ENCODE results near the gene ORM1.
"Not testable (repeated sequence)": the region's sequence is repeated elsewhere in the genome, so short reads cannot be mapped to it uniquely, and the experiment has no call there.

ORM1 gene

GRCh38 chr9:114320710-114321109 lies 2.2 kb upstream of the ORM1 start:
- H3K4me1 ChIP-seq (ENCODE audit: insufficient read depth, low read length); H3K27ac ChIP-seq (ENCODE audit: low read depth, low read length); H3K9me3 ChIP-seq (ENCODE audit: insufficient read depth, low read depth, low read length); H3K4me3 ChIP-seq (ENCODE audit: low read length); H3K27me3 ChIP-seq (ENCODE audit: insufficient read depth, low read length); H3K36me3 ChIP-seq (ENCODE audit: insufficient read depth, low read length); H3K9ac ChIP-seq (ENCODE audit: low read depth, low read length): not testable (repeated sequence)
- 95% methylated on average over 7 of the region's 7 CpGs for WGBS

GRCh38 chr9:114321759-114322158 lies 1.1 kb upstream of the ORM1 start:
- Histone ChIP-seq H3K4me1 (ENCODE audit: insufficient read depth, low read length) (no peaks in the 10 kb centered on the region), H3K27ac (ENCODE audit: low read depth, low read length) (no peak overlapping the region), H3K4me3 (ENCODE audit: low read length) (no peak overlapping the region), H3K9me3 (ENCODE audit: insufficient read depth, low read depth, low read length) (no peaks in the 10 kb centered on the region), H3K27me3 (ENCODE audit: insufficient read depth, low read length) (no peaks in the 10 kb centered on the region), H3K36me3 (ENCODE audit: insufficient read depth, low read length) (no peaks in the 10 kb centered on the region), H3K9ac (ENCODE audit: low read depth, low read length) (no peak overlapping the region)
- WGBS: 91% methylated on average over 8 of the region's 8 CpGs

- H3K9me3 ChIP-seq (ENCODE audit: insufficient read depth, low read depth, low read length); H3K27ac ChIP-seq (ENCODE audit: low read depth, low read length); H3K36me3 ChIP-seq (ENCODE audit: insufficient read depth, low read length); H3K4me3 ChIP-seq (ENCODE audit: low read length); H3K27me3 ChIP-seq (ENCODE audit: insufficient read depth, low read length); H3K9ac ChIP-seq (ENCODE audit: low read depth, low read length); H3K4me1 ChIP-seq (ENCODE audit: insufficient read depth, low read length): not testable (repeated sequence)
- 90% methylated on average over 9 of the region's 12 CpGs for WGBS
Measured at GRCh38 chr9:114322160-114322818, 609 bp upstream of the ORM1 start.

- not testable (repeated sequence) for H3K4me3 ChIP-seq (ENCODE audit: low read length); H3K9me3 ChIP-seq (ENCODE audit: insufficient read depth, low read depth, low read length); H3K4me1 ChIP-seq (ENCODE audit: insufficient read depth, low read length); H3K27me3 ChIP-seq (ENCODE audit: insufficient read depth, low read length); H3K27ac ChIP-seq (ENCODE audit: low read depth, low read length); H3K9ac ChIP-seq (ENCODE audit: low read depth, low read length); H3K36me3 ChIP-seq (ENCODE audit: insufficient read depth, low read length)
- 94% methylated on average over 5 of the region's 6 CpGs for WGBS
Measured at GRCh38 chr9:114323849-114324248, 951 bp downstream of the ORM1 start.

GRCh38 chr9:114324492-114324891 lies 1.6 kb downstream of the ORM1 start:
- WGBS: 94% methylated on average over 6 of the region's 8 CpGs
- H3K9ac ChIP-seq (ENCODE audit: low read depth, low read length): no peak overlapping the region
- H3K27ac ChIP-seq (ENCODE audit: low read depth, low read length): no peak overlapping the region
- H3K9me3 ChIP-seq (ENCODE audit: insufficient read depth, low read depth, low read length): no peaks in the 10 kb centered on the region
- no peaks in the 10 kb centered on the region for H3K27me3 ChIP-seq (ENCODE audit: insufficient read depth, low read length)
- H3K36me3 ChIP-seq (ENCODE audit: insufficient read depth, low read length): no peaks in the 10 kb centered on the region
- no peaks in the 10 kb centered on the region for H3K4me1 ChIP-seq (ENCODE audit: insufficient read depth, low read length)
- H3K4me3 ChIP-seq (ENCODE audit: low read length): no peak overlapping the region

- H3K4me3 ChIP-seq (ENCODE audit: low read length); H3K9ac ChIP-seq (ENCODE audit: low read depth, low read length); H3K27ac ChIP-seq (ENCODE audit: low read depth, low read length); H3K4me1 ChIP-seq (ENCODE audit: insufficient read depth, low read length); H3K9me3 ChIP-seq (ENCODE audit: insufficient read depth, low read depth, low read length); H3K36me3 ChIP-seq (ENCODE audit: insufficient read depth, low read length); H3K27me3 ChIP-seq (ENCODE audit: insufficient read depth, low read length): not testable (repeated sequence)
- 88% methylated on average over 7 of the region's 9 CpGs for WGBS
Measured at GRCh38 chr9:114324965-114325364, 2.1 kb downstream of the ORM1 start.

GRCh38 chr9:114325684-114326254 lies 2.9 kb downstream of the ORM1 start:
- not testable (repeated sequence) for H3K27me3 ChIP-seq (ENCODE audit: insufficient read depth, low read length); H3K36me3 ChIP-seq (ENCODE audit: insufficient read depth, low read length); H3K4me1 ChIP-seq (ENCODE audit: insufficient read depth, low read length); H3K9ac ChIP-seq (ENCODE audit: low read depth, low read length); H3K4me3 ChIP-seq (ENCODE audit: low read length); H3K27ac ChIP-seq (ENCODE audit: low read depth, low read length); H3K9me3 ChIP-seq (ENCODE audit: insufficient read depth, low read depth, low read length)
- WGBS: 93% methylated on average over 2 of the region's 3 CpGs

- WGBS: 95% methylated on average over 8 of the region's 8 CpGs
- Histone ChIP-seq H3K9ac (ENCODE audit: low read depth, low read length) (no peak overlapping the region), H3K9me3 (ENCODE audit: insufficient read depth, low read depth, low read length) (no peaks in the 10 kb centered on the region), H3K27ac (ENCODE audit: low read depth, low read length) (no peak overlapping the region), H3K36me3 (ENCODE audit: insufficient read depth, low read length) (no peaks in the 10 kb centered on the region), H3K4me3 (ENCODE audit: low read length) (no peak overlapping the region), H3K4me1 (ENCODE audit: insufficient read depth, low read length) (no peaks in the 10 kb centered on the region), H3K27me3 (ENCODE audit: insufficient read depth, low read length) (no peaks in the 10 kb centered on the region)
Measured at GRCh38 chr9:114327749-114328148, 4.9 kb downstream of the ORM1 start.

- H3K27me3 ChIP-seq (ENCODE audit: insufficient read depth, low read length); H3K9ac ChIP-seq (ENCODE audit: low read depth, low read length); H3K4me3 ChIP-seq (ENCODE audit: low read length); H3K27ac ChIP-seq (ENCODE audit: low read depth, low read length); H3K9me3 ChIP-seq (ENCODE audit: insufficient read depth, low read depth, low read length); H3K4me1 ChIP-seq (ENCODE audit: insufficient read depth, low read length); H3K36me3 ChIP-seq (ENCODE audit: insufficient read depth, low read length): not testable (repeated sequence)
- 92% methylated on average over 10 of the region's 10 CpGs for WGBS
Measured at GRCh38 chr9:114328357-114328820, 5.5 kb downstream of the ORM1 start.

- 95% methylated on average over 6 of the region's 12 CpGs for WGBS
- not testable (repeated sequence) for H3K36me3 ChIP-seq (ENCODE audit: insufficient read depth, low read length); H3K9me3 ChIP-seq (ENCODE audit: insufficient read depth, low read depth, low read length); H3K4me1 ChIP-seq (ENCODE audit: insufficient read depth, low read length); H3K4me3 ChIP-seq (ENCODE audit: low read length); H3K27me3 ChIP-seq (ENCODE audit: insufficient read depth, low read length); H3K9ac ChIP-seq (ENCODE audit: low read depth, low read length); H3K27ac ChIP-seq (ENCODE audit: low read depth, low read length)
Measured at GRCh38 chr9:114328937-114329624, 6.2 kb downstream of the ORM1 start.

- not testable (repeated sequence) for H3K9me3 ChIP-seq (ENCODE audit: insufficient read depth, low read depth, low read length); H3K27me3 ChIP-seq (ENCODE audit: insufficient read depth, low read length); H3K27ac ChIP-seq (ENCODE audit: low read depth, low read length); H3K4me3 ChIP-seq (ENCODE audit: low read length); H3K4me1 ChIP-seq (ENCODE audit: insufficient read depth, low read length); H3K36me3 ChIP-seq (ENCODE audit: insufficient read depth, low read length); H3K9ac ChIP-seq (ENCODE audit: low read depth, low read length)
- WGBS: 83% methylated on average over 1 of the region's 10 CpGs
Measured at GRCh38 chr9:114329625-114330022, 6.7 kb downstream of the ORM1 start, which contains the start of gene ORM2. Gene ORM2 (plus strand): TSS chr9:114329869. CDS start chr9:114329905, 36 bp downstream.
